Gastrocnemius medialis (tissue), 4 donors: ENCODE results near the gene ZNF23.

Experiments
- CTCF ChIP-seq, 5 experiments: fragments of 450-650 bp in 3 of 5; fragments of 200-600 bp in 2 of 5; sonication (generic) in 2 of 5; IDR thresholded peaks in 4 of 5; conservative IDR thresholded peaks in 1 of 5; 1 replicate in 4 of 5; 2 replicates in 1 of 5; pipeline ENCODE4 v1.5.1; 2016 to 2019; ENCODE audit warnings: antibody characterized with exemption in 5 of 5, mild to moderate bottlenecking in 3 of 5, moderate library complexity in 3 of 5
- POLR2A ChIP-seq, 2 donors: fragments of 450-650 bp; IDR thresholded peaks; one replicate each; pipeline ENCODE4 v1.6.1; 2017; ENCODE audit warnings: antibody characterized with exemption in 2 of 2, mild to moderate bottlenecking in 2 of 2, moderate library complexity in 2 of 2

DNA sequence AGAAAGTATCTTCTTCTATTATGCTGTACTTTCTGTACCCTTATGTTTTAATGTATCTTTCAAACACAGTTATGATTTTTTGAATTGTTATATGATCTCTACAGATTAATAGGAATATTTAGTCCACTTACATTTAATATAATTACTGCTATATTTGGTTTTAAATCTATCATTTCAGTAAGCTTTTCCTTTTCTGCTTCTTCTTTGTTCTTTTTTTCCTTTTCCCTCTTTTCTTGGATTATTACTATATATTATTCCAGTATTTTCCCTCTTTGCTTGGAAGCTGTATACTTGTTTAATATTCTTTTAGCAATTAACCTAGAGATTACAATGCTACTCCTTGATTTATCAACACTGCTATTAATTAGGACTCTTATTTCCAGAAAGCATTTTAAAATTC lies 33.7 kb downstream of the ZNF23 start:
- TF ChIP-seq CTCF (IDR thresholded peaks at IDR 0.05 in 4 of 5, conservative IDR thresholded peaks at IDR 0.05 in 1 of 5) (no peak), POLR2A (IDR thresholded peaks at IDR 0.05) (no peak)
